Measurements from ENCODE around the gene NDUFS7. TPM values are rescaled to one million over a fixed set of nuclear protein-coding genes. Genes with fewer than 3 reads are reported as not detected.

Gene NDUFS7
- total and polyA plus RNA-seq, 9 of the 15 experiments (the other 6 are each of a cell fraction or from before 2014, with no cell fraction given) = 6.0 to 271 (median 60.6) TPM

DNA sequence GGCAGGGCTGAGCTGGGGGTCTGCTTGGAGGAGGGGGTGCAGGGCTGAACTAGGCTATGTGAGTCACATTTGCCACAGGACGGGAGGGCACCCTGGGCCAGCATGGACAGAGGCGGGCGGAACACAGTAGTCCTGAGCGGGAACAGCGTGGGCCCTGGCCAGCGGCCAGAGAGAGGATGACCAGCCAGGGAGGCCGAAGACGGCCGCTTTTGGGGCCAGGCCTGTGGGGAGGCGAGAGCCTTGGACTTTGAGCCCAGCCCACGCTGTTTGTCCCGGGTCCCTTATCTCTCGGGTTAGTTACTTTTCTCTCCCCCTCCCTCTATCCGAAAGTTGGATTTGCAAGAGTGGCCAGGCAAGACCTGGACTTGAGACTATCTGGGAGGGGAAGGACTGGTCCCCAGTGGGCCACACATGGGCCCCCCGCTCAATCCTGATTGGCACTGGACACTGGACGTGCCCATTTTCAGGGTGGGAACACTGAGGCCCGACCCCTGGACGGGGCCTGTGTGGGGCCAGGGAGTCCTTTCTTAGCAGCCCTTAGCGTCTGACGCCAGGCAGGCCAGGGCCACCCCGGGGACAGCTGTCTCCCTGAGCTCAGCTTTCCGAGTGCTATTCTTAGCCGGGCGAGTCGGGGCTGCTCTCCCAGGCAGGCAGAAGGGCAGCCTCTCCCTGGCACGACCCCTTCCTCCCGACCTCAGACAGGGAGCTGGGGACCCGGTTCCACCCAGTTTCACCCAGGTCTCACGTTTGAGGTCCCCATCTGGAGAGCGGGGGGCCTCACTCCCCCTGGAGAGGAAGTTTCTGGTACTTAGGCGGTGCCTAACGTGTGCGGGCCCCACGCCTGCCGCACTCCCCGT, 16.8 kb downstream of the NDUFS7 start:
- 13% methylated on average over 27 of the region's 36 CpGs for WGBS (ENCODE audit: insufficient coverage, low coverage, missing lambda C conversion rate)
- H3K9me1 ChIP-seq (ENCODE audit: control insufficient read depth, insufficient read depth, low read length) = no peaks in the 10 kb centered on the region
- H3K4me1 ChIP-seq (replicated peaks in 1 of 2; ENCODE audit: control insufficient read depth in 2 of 2, insufficient read depth in 2 of 2, low read length in 2 of 2) = peaks cover 5 to 71% of the 10 kb centered on the region in 2 experiments; a peak in 3 of 5 replicates
- intact Hi-C loops (cut with micrococcal nuclease) = no loop called here
- peaks cover 19% of the 10 kb centered on the region; the same call in 1 of the 3 replicates for H3K36me3 ChIP-seq (ENCODE audit: control insufficient read depth, insufficient read depth, low read length)
- ChIA-PET POLR2A (no interaction called here), CTCF (ENCODE audit: low intra/inter-chr PET ratio) (no interaction called here)
- in situ Hi-C loops (cut with MboI) = no loop called here
- H3K4me3 ChIP-seq = peak overlapping the region; percentile 57
- FAIRE-seq (peak; percentile 71), ATAC-seq (peak; percentile 52), DNase-seq (ENCODE audit: extremely low read depth in 1 of 4, low spot score in 3 of 4) (peak; percentile 46 to 77 (median 58))
- no peaks in the 10 kb centered on the region for H4K20me1 ChIP-seq (replicated peaks; ENCODE audit: control insufficient read depth, insufficient read depth, low read length)
- peaks cover 12% of the 10 kb centered on the region for H3K79me2 ChIP-seq (ENCODE audit: control insufficient read depth, insufficient read depth, low read length)
- peak overlapping the region; percentile 74 for H3K4me2 ChIP-seq (ENCODE audit: insufficient read depth, low read length)
- peak overlapping the region; percentile 58 to 89 for H3K9ac ChIP-seq (ENCODE audit: insufficient read depth in 1 of 2, low read depth in 2 of 2, low read length in 2 of 2)
- H3K27ac ChIP-seq (ENCODE audit: extremely low read depth, low read depth, low read length) = peak overlapping the region; percentile 37
- peak overlapping the region; percentile 93 for H2AFZ ChIP-seq (ENCODE audit: low read depth, low read length)
- no peaks in the 10 kb centered on the region for H3K27me3 ChIP-seq (ENCODE audit: control insufficient read depth in 2 of 2, insufficient read depth in 2 of 2, low read length in 2 of 2)
- BruUV-seq (replicated peaks) = TSS peak; percentile 48
- no peaks in the 10 kb centered on the region for H3K9me3 ChIP-seq (replicated peaks; ENCODE audit: control insufficient read depth, insufficient read depth, low read depth, low read length)
- TF ChIP-seq ZNF444 (CRISPR knock-in tag; IDR thresholded peaks at IDR 0.05) = peak; percentile 68; the same call in 1 of the 2 replicates
- TF ChIP-seq RBM39 (optimal IDR thresholded peaks at IDR 0.05; ENCODE audit: low read depth, low read length) = peak; percentile 42
- 0 out of 4 replicates have a peak, but pooled peaks of 1 of the 2 experiments have one; percentile 14 for TF ChIP-seq MNT (conservative IDR thresholded peaks at IDR 0.05)
- peak; percentile 15 for TF ChIP-seq PCBP1 (IDR thresholded peaks at IDR 0.05; ENCODE audit: low read depth, low read length, poor library complexity, severe bottlenecking)
- TF ChIP-seq MYC (IDR thresholded peaks at IDR 0.05; ENCODE audit: low read depth, low read length) = no peak
- TF ChIP-seq MYC (CRISPR knock-in tag; IDR thresholded peaks at IDR 0.05; ENCODE audit: borderline replicate concordance, low read depth) = peak; percentile 39; the same call in 1 of the 2 replicates
- TF ChIP-seq SMC3 (conservative IDR thresholded peaks at IDR 0.05; ENCODE audit: insufficient read depth, low read depth, low read length) = no peak
- TF ChIP-seq, protein P1, sequence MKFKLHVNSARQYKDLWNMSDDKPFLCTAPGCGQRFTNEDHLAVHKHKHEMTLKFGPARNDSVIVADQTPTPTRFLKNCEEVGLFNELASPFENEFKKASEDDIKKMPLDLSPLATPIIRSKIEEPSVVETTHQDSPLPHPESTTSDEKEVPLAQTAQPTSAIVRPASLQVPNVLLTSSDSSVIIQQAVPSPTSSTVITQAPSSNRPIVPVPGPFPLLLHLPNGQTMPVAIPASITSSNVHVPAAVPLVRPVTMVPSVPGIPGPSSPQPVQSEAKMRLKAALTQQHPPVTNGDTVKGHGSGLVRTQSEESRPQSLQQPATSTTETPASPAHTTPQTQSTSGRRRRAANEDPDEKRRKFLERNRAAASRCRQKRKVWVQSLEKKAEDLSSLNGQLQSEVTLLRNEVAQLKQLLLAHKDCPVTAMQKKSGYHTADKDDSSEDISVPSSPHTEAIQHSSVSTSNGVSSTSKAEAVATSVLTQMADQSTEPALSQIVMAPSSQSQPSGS (CRISPR knock-in tag; IDR thresholded peaks at IDR 0.05) = no peak
- TF ChIP-seq, protein P2, sequence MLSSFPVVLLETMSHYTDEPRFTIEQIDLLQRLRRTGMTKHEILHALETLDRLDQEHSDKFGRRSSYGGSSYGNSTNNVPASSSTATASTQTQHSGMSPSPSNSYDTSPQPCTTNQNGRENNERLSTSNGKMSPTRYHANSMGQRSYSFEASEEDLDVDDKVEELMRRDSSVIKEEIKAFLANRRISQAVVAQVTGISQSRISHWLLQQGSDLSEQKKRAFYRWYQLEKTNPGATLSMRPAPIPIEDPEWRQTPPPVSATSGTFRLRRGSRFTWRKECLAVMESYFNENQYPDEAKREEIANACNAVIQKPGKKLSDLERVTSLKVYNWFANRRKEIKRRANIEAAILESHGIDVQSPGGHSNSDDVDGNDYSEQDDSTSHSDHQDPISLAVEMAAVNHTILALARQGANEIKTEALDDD (IDR thresholded peaks at IDR 0.05) = peak; percentile 31; the same call in 1 of the 2 replicates
- TF ChIP-seq CBX3 (IDR thresholded peaks at IDR 0.05; ENCODE audit: borderline replicate concordance in 1 of 2, low read length in 2 of 2) = peak in 1 of 2 experiments; percentile 85; a peak in 2 of 3 replicates
- 0 out of 2 replicates have a peak, but pooled peaks have one; percentile 23 for TF ChIP-seq GATA2 (CRISPR knock-in tag; IDR thresholded peaks at IDR 0.05)
- peak; percentile 46 for TF ChIP-seq ZFP36 (IDR thresholded peaks at IDR 0.05; ENCODE audit: low read depth, low read length, partially characterized antibody)
- TF ChIP-seq ZBTB7A (IDR thresholded peaks at IDR 0.05; ENCODE audit: borderline replicate concordance, control insufficient read depth, low read depth, low read length) = peak; percentile 21; the same call in 1 of the 2 replicates
- no peak for TF ChIP-seq HMGN3 (IDR thresholded peaks at IDR 0.05; ENCODE audit: borderline replicate concordance, extremely low read depth, insufficient read length, low read depth, low read length)
- TF ChIP-seq ZNF384 (IDR thresholded peaks at IDR 0.05; ENCODE audit: low read depth, low read length) = no peak
- peak; percentile 90 for TF ChIP-seq NFIC (IDR thresholded peaks at IDR 0.05)
- 0 out of 2 replicates have a peak, but pooled peaks have one; percentile 43 for TF ChIP-seq ESRRA (IDR thresholded peaks at IDR 0.05; ENCODE audit: borderline replicate concordance, low read depth)
